ENCODE results near the gene PLIN5. TPM values are rescaled to one million over a fixed set of nuclear protein-coding genes. Genes with fewer than 3 reads are reported as not detected.

The PLIN5 gene
- total RNA-seq = 0.07 TPM in 1 of 2 replicates, not detected in the other

GRCh38 chr19:4534836-4535658 is at the start of gene PLIN5:
PLIN5 (minus strand) TSS chr19:4535224; CDS start chr19:4534074, 1,150 bp downstream.
- no peak within 1 kb of the TSS for H3K4me3 ChIP-seq (ENCODE audit: low read depth, low read length)
- H3K27me3 ChIP-seq (ENCODE audit: control insufficient read depth, insufficient read depth, low read length) = peaks cover 30% of the 10 kb centered on the region
- H3K36me3 ChIP-seq (ENCODE audit: control insufficient read depth, insufficient read depth, low read length) = no peaks in the 10 kb centered on the region
- no peak for TF ChIP-seq CTCF (IDR thresholded peaks at IDR 0.05; ENCODE audit: insufficient read depth, low read length, poor library complexity, severe bottlenecking)
- no peak for DNase-seq (ENCODE audit: low read depth)

GRCh38 chr19:4583961-4584669 is 49.1 kb upstream of the PLIN5 start:
- Histone ChIP-seq H3K36me3 (ENCODE audit: control insufficient read depth, insufficient read depth, low read length) (no peaks in the 10 kb centered on the region), H3K4me3 (ENCODE audit: low read depth, low read length) (peak overlapping the region; percentile 42), H3K27me3 (ENCODE audit: control insufficient read depth, insufficient read depth, low read length) (peaks cover 52% of the 10 kb centered on the region)
- DNase-seq (ENCODE audit: low read depth) = no peak
- TF ChIP-seq CTCF (IDR thresholded peaks at IDR 0.05; ENCODE audit: insufficient read depth, low read length, poor library complexity, severe bottlenecking) = no peak

GRCh38 chr19:4582980-4583842 is 48.2 kb upstream of the PLIN5 start:
- no peak for TF ChIP-seq CTCF (IDR thresholded peaks at IDR 0.05; ENCODE audit: insufficient read depth, low read length, poor library complexity, severe bottlenecking)
- no peak for DNase-seq (ENCODE audit: low read depth)
- Histone ChIP-seq H3K36me3 (ENCODE audit: control insufficient read depth, insufficient read depth, low read length) (no peaks in the 10 kb centered on the region), H3K27me3 (ENCODE audit: control insufficient read depth, insufficient read depth, low read length) (peaks cover 57% of the 10 kb centered on the region), H3K4me3 (ENCODE audit: low read depth, low read length) (no peak overlapping the region)

- Histone ChIP-seq H3K4me3 (ENCODE audit: low read depth, low read length) (peak overlapping the region; percentile 45), H3K36me3 (ENCODE audit: control insufficient read depth, insufficient read depth, low read length) (no peaks in the 10 kb centered on the region), H3K27me3 (ENCODE audit: control insufficient read depth, insufficient read depth, low read length) (peaks cover 53% of the 10 kb centered on the region)
- DNase-seq (ENCODE audit: low read depth) = no peak
- TF ChIP-seq CTCF (IDR thresholded peaks at IDR 0.05; ENCODE audit: insufficient read depth, low read length, poor library complexity, severe bottlenecking) = no peak
These were observed 46.9 kb upstream of the PLIN5 start for GRCh38 chr19:4581666-4582553.
